Heart left ventricle (tissue), 16 donors: ENCODE results near the gene LPIN1. TPM values are rescaled to one million over a fixed set of nuclear protein-coding genes. Genes with fewer than 3 reads are reported as not detected.

Source experiments
- ATAC-seq, 4 donors: fragments of 200-7000 bp; cut with Tn5 transposase; one replicate each; pipeline ENCODE4 v1.9.1; 2020 to 2022; ENCODE audit warnings: moderate library complexity in 4 of 4, mild to moderate bottlenecking in 3 of 4, moderate number of reproducible peaks in 1 of 4
- DNase-seq, 5 donors: peaks; one replicate each; pipeline ENCODE4 v3.0.0-alpha.2; 2020
- H3K27ac ChIP-seq, 12 donors: fragments of 200-600 bp; sonication (generic) in 4 of 12; one replicate each; pipeline versions ENCODE4 v1.5.0 to v1.8.0; 2016 to 2022; ENCODE audit warnings: mild to moderate bottlenecking in 2 of 12
- H3K27me3 ChIP-seq, 9 donors: fragments of 200-600 bp; sonication (generic) in 2 of 9; one replicate each; pipeline versions ENCODE4 v1.5.1 to v1.8.0; 2016 to 2022; ENCODE audit warnings: mild to moderate bottlenecking in 3 of 9
- H3K36me3 ChIP-seq, 9 donors: fragments of 200-600 bp; sonication (generic) in 2 of 9; one replicate each; pipeline versions ENCODE4 v1.5.0 to v1.8.0; 2018 to 2022; ENCODE audit warnings: mild to moderate bottlenecking in 2 of 9
- H3K4me1 ChIP-seq, 12 donors: fragments of 200-600 bp; sonication (generic) in 4 of 12; one replicate each; pipeline versions ENCODE4 v1.5.0 to v1.8.0; 2016 to 2022; ENCODE audit warnings: mild to moderate bottlenecking in 3 of 12
- H3K4me3 ChIP-seq, 12 donors: fragments of 200-600 bp; sonication (generic) in 4 of 12; one replicate each; pipeline versions ENCODE4 v1.5.0 to v1.8.0; 2017 to 2022; ENCODE audit warnings: mild to moderate bottlenecking in 9 of 12, moderate library complexity in 4 of 12
- H3K9me3 ChIP-seq, 12 donors: fragments of 200-600 bp; sonication (generic) in 4 of 12; one replicate each; pipeline versions ENCODE4 v1.5.0 to v1.8.0; 2016 to 2022; ENCODE audit warnings: mild to moderate bottlenecking in 1 of 12
- CTCF ChIP-seq, 12 donors: fragments of 200-600 bp; sonication (generic) in 4 of 12; IDR thresholded peaks; one replicate each; pipeline versions ENCODE4 v1.5.0 to v1.8.0; 2018 to 2022; ENCODE audit warnings: antibody characterized with exemption in 12 of 12, mild to moderate bottlenecking in 5 of 12
- POLR2A ChIP-seq, 2 donors: fragments of 450-650 bp; IDR thresholded peaks; one replicate each; pipeline ENCODE4 v1.6.1; 2017; ENCODE audit warnings: antibody characterized with exemption in 2 of 2, mild to moderate bottlenecking in 2 of 2, moderate library complexity in 2 of 2
- WGBS, 4 donors: extraction: QIAGEN DNeasy Blood & Tissue Kit in 2 of 4; methylation state at CpG; one replicate each; pipeline versions ENCODE4 v1.1.5 to v1.1.7; 2013 to 2018; 5-methylcytosine and 5-hydroxymethylcytosine counted together
- intact Hi-C, 10 donors: fragments of 100-400 bp; cut with DNase I; formaldehyde crosslinking; loops; one replicate each; pipeline versions ENCODE4 v1.11.1 to v1.14.2; 2022
- polyA plus RNA-seq, 2 donors: library from polyadenylated mRNA; stranded (reverse); fragments of 200-250 nt; gene quantifications; one replicate each; pipeline ENCODE4 v1.2.3, GENCODE V29; 2013
- total RNA-seq, 9 donors: library from RNA; depleted of rRNA in 2 of 9; stranded (reverse); fragments of >200 nt in 2 of 9; fragmentation: NEBNext Ultra II Directional in 3 of 9; extraction: Animal tissue kit (Norgen Biotek cat#: 25700) in 3 of 9; gene quantifications; one replicate each; pipeline versions ENCODE4 v1.1.0 to v1.2.4, GENCODE V29; 2016 to 2023
- donor health status: ischemic (EF 13 %, LVEDD 7.1; RV severe dilation, severe dysfunction).
- donor health status: healthy with polysubstance abuse.
- donor health status: DM: no; HTN: yes; CAD: no.
- donor health status: DM: no; HTN: no; CAD: no.
- donor health status: ischemic (EF 25% LVEDD 6.9; RV normal size, moderate dysfunction).
- donor health status: ischemic (EF 25% LVEDD 5.7; RV mildly dilated, moderate dysfunction).
- donor health status: healthy.
- donor health status: DM: yes; HTN: yes; CAD: no.
- donor health status: ischemic (EF 35%, LVEDD 5.7; RV mildly dilated, moderate dysfunction).
- donor health status: nonischemic (EF 11% LVEDD 7.7; RV severe dilation, severe dysfunction).
- donor health status: DM: yes; HTN: yes; CAD: no.
- donor health status: PGD.
- donor health status: ischemic (EF 29% LVEDD 5.4; RV normal size, mild dysfunction).
- donor health status: nonischemic (EF 23%, LVEDD 6.1; RV moderate dilation, normal function).

The LPIN1 gene
- total and polyA plus RNA-seq, 11 donors: 15.0 to 57.1 (median 43.8) TPM

- TF ChIP-seq POLR2A (IDR thresholded peaks at IDR 0.05) (no peak), CTCF (IDR thresholded peaks at IDR 0.05) (no peak)
- DNase-seq (no peak), ATAC-seq (no peak)
- intact Hi-C loops: no loop called here
- Histone ChIP-seq H3K27ac (no peak overlapping the region), H3K27me3 (no peaks in the 10 kb centered on the region), H3K4me3 (no peak overlapping the region), H3K4me1 (peaks cover 0 to 8% (median 0%) of the 10 kb centered on the region in 12 donors), H3K36me3 (no peaks in the 10 kb centered on the region), H3K9me3 (no peaks in the 10 kb centered on the region)
- 84 to 93% (median 90%) methylated on average over 3 of the region's 3 CpGs for WGBS, 4 donors
Observed at GRCh38 chr2:11705711-11706110, 40.7 kb upstream of the LPIN1 start.

GRCh38 chr2:11708106-11708505 is 38.3 kb upstream of the LPIN1 start:
- DNase-seq (peak in 1 of 5 donors; percentile 4), ATAC-seq (no peak)
- intact Hi-C loops: no loop called here
- Histone ChIP-seq H3K36me3 (no peaks in the 10 kb centered on the region), H3K27ac (no peak overlapping the region), H3K4me3 (no peak overlapping the region), H3K27me3 (no peaks in the 10 kb centered on the region), H3K4me1 (peaks cover 0 to 16% (median 0%) of the 10 kb centered on the region in 12 donors), H3K9me3 (no peaks in the 10 kb centered on the region)
- WGBS, 4 donors: 69 to 94% (median 88%) methylated on average over 3 of the region's 3 CpGs
- TF ChIP-seq CTCF (IDR thresholded peaks at IDR 0.05) (no peak), POLR2A (IDR thresholded peaks at IDR 0.05) (no peak)

- no peak overlapping the region for H3K27ac ChIP-seq
- H3K27me3 ChIP-seq: no peaks in the 10 kb centered on the region
- no peak overlapping the region for H3K4me3 ChIP-seq
- ATAC-seq: no peak
- no peaks in the 10 kb centered on the region for H3K9me3 ChIP-seq
- H3K36me3 ChIP-seq: no peaks in the 10 kb centered on the region
- 89 to 92% (median 90%) methylated on average over 8 of the region's 8 CpGs for WGBS, 4 donors
- no peak for DNase-seq
- TF ChIP-seq CTCF (IDR thresholded peaks at IDR 0.05) (no peak), POLR2A (IDR thresholded peaks at IDR 0.05) (no peak)
- peaks cover 0 to 16% (median 0%) of the 10 kb centered on the region in 12 donors for H3K4me1 ChIP-seq
- intact Hi-C loops: no loop called here
Observed at GRCh38 chr2:11709293-11709692, 37.1 kb upstream of the LPIN1 start.

GRCh38 chr2:11710210-11710609 is 36.2 kb upstream of the LPIN1 start:
- intact Hi-C loops: no loop called here
- Histone ChIP-seq H3K4me1 (peaks cover 0 to 16% (median 0%) of the 10 kb centered on the region in 12 donors), H3K4me3 (no peak overlapping the region), H3K27ac (peak overlapping the region in 1 of 12 donors; percentile 57), H3K9me3 (no peaks in the 10 kb centered on the region), H3K27me3 (no peaks in the 10 kb centered on the region), H3K36me3 (no peaks in the 10 kb centered on the region)
- no peak for TF ChIP-seq POLR2A (IDR thresholded peaks at IDR 0.05)
- no peak for TF ChIP-seq CTCF (IDR thresholded peaks at IDR 0.05)
- ATAC-seq: peak in 2 of 4 donors; percentile 37 to 78
- WGBS, 4 donors: 59 to 69% (median 67%) methylated on average over 3 of the region's 3 CpGs
- DNase-seq: no peak
